ENCODE data around the gene MX2.

The MX2 gene

GRCh38 chr21:41442481-41443186, 80.8 kb downstream of the MX2 start:
- DNase-seq: no peak

- no peak for DNase-seq
Measured at GRCh38 chr21:41443562-41443961, 81.7 kb downstream of the MX2 start.

- no peak for DNase-seq
Measured at GRCh38 chr21:41444703-41445464, 83.1 kb downstream of the MX2 start.

- DNase-seq: no peak
Measured at GRCh38 chr21:41445465-41445862, 83.6 kb downstream of the MX2 start.

- DNase-seq: no peak
Measured at GRCh38 chr21:41446586-41446985, 84.8 kb downstream of the MX2 start.

- DNase-seq: no peak
Measured at GRCh38 chr21:41447356-41447755, 85.5 kb downstream of the MX2 start.

GRCh38 chr21:41449613-41450012, 87.8 kb downstream of the MX2 start:
- no peak for DNase-seq

- DNase-seq: no peak
Measured at GRCh38 chr21:41451753-41452676, 90.2 kb downstream of the MX2 start.

- no peak for DNase-seq
Measured at GRCh38 chr21:41453198-41453597, 91.4 kb downstream of the MX2 start.

- DNase-seq: no peak
Measured at GRCh38 chr21:41453761-41454160, 91.9 kb downstream of the MX2 start.

GRCh38 chr21:41458121-41458520, 96.3 kb downstream of the MX2 start:
- DNase-seq: no peak

- DNase-seq: no peak
Measured at GRCh38 chr21:41458559-41458958, 96.7 kb downstream of the MX2 start.
